NAMALWA (cell line): ENCODE results near the gene LTBR.

Source experiments
- DNase-seq: peaks from one replicate; pipeline ENCODE4 v3.0.0-alpha.2; 2015; ENCODE audit warnings: low spot score

LTBR gene

DNA sequence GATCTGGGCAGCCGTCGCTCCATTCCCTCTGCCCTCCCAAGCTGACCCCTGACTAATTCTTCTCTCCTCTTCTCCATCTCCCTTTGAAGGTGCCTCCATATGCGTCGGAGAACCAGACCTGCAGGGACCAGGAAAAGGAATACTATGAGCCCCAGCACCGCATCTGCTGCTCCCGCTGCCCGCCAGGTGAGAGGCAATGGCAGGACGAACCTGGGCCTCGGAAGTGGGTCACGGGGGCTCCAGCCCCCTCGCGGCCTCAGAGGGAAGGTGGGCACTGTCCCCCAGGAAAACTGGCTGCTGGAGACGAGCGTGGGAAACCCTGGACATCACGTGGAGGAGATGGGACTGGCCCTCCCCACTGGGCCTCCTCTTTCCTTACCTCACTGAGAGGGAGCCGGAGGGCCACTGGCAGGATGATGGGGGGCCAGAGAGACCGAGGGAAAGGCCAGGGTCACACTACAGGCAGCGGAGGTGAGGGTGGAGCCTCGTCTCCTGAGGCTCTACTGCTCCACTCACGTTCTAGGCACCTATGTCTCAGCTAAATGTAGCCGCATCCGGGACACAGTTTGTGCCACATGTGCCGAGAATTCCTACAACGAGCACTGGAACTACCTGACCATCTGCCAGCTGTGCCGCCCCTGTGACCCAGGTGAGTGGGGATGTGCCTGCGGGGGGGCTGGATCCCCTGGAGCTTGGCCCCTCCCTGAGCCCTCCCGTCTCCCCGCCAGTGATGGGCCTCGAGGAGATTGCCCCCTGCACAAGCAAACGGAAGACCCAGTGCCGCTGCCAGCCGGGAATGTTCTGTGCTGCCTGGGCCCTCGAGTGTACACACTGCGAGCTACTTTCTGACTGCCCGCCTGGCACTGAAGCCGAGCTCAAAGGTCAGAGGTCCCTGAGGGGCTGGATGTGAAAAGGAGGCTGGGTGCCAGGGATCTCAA, 806 bp downstream of the LTBR start:
- DNase-seq = no peak

GRCh38 chr12:6386038-6386437, 2.1 kb downstream of the LTBR start:
- DNase-seq = no peak

GRCh38 chr12:6386491-6386890, 2.5 kb downstream of the LTBR start:
- no peak for DNase-seq

DNA sequence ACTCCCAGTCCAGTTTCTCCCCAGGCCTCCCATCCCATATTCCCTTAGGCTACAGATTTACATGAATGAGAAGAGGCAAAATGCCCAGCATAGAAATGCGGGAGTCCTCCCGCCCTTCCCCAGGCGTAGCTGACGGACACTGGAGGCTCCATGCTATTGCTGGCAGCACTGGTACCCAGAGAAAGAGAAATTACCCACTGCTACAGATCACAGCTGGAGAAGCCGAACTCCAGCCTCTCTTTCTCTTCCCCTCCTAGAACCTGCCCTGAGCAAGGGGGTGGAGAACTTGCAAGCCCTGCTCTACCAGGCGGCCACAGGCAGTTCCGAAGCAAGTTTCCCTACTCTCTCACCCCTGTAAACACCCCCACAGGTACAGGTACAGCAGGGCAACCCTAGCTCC, 3.6 kb downstream of the LTBR start:
- no peak for DNase-seq

DNA sequence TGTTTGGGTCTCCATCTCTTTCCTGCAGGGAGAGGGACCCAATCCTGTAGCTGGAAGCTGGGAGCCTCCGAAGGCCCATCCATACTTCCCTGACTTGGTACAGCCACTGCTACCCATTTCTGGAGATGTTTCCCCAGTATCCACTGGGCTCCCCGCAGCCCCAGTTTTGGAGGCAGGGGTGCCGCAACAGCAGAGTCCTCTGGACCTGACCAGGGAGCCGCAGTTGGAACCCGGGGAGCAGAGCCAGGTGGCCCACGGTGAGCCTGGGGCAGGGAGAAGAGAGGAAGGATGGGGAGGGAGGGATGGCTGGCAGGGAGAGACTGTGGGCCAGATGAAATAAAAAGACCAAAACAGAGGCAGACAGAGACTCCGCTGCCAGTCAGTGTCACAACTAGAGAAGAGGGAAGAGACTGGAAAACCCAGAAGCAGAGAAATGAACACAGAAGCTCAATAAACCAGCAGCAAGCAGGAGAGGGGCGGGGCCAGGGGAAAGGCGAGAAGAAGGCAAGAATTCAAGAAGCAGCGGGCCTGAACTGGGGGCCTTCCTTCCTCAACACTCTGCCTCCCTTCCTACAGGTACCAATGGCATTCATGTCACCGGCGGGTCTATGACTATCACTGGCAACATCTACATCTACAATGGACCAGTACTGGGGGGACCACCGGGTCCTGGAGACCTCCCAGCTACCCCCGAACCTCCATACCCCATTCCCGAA, 6.3 kb downstream of the LTBR start:
- no peak for DNase-seq

GRCh38 chr12:6391013-6391412, 7.1 kb downstream of the LTBR start:
- no peak for DNase-seq

- DNase-seq = no peak
Measured at GRCh38 chr12:6392504-6392903, 8.5 kb downstream of the LTBR start.

GRCh38 chr12:6393109-6393508, 9.1 kb downstream of the LTBR start:
- DNase-seq = no peak

DNA sequence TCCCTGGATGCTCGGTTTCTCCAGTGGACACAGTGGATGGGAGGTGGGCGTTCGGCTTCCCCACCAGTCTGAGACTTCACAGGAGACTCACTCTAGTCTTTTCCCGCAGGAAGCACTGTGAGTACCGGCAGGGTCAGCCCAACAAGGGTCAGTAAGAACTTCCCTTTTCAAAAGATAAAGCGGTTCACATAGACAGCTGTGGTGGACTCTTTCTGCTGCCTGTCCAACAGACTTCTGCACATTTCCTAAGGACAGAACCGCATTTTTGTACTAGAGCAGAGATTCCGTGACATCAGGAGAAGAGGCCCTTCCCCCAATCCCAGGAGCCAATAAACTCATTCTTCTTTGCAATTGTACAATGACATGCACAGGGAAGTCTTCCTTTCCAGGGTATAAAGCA, 10.4 kb downstream of the LTBR start:
- no peak for DNase-seq

DNA sequence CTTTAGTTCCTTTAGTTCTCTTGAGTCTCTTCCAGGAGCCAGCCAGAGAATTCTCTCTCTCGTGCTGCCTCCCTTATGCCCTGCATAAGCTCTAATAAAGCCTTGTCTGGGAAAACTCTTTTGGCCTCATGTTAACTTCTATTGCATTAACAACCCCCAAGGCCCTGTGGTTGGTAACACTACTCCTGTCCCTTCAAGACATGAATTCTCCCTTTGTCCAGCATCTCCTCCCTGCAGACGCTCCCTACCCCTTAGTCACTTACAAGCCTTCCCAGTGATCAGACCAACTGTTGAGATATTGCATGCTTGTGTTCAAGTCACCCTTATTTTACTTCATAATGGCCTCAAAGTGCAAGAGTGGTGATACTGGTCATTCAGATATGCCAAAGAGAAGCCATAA, 12.1 kb downstream of the LTBR start:
- DNase-seq = no peak

GRCh38 chr12:6399884-6400644, 16.1 kb downstream of the LTBR start:
- DNase-seq = no peak

DNA sequence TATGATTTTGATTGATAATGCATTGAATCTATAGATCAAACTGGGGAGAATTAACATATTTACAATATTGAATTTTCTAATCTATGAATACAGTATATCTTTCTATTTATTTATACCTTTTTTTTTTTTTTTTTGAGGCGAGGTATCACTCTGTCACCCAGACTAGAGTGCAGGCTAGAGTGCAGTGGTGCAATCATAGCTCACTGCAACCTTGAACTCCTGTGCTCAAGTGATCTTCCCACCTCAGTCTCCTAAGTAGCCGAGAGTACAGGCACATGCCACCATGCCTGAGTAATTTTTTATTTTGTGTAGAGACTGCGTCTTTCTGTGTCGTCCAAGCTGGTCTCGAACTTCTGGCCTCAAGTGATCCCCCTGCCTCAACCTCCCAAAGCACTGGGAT, 20.4 kb downstream of the LTBR start:
- DNase-seq = no peak

- DNase-seq = no peak
Measured at GRCh38 chr12:6405963-6406362, 22.0 kb downstream of the LTBR start.

DNA sequence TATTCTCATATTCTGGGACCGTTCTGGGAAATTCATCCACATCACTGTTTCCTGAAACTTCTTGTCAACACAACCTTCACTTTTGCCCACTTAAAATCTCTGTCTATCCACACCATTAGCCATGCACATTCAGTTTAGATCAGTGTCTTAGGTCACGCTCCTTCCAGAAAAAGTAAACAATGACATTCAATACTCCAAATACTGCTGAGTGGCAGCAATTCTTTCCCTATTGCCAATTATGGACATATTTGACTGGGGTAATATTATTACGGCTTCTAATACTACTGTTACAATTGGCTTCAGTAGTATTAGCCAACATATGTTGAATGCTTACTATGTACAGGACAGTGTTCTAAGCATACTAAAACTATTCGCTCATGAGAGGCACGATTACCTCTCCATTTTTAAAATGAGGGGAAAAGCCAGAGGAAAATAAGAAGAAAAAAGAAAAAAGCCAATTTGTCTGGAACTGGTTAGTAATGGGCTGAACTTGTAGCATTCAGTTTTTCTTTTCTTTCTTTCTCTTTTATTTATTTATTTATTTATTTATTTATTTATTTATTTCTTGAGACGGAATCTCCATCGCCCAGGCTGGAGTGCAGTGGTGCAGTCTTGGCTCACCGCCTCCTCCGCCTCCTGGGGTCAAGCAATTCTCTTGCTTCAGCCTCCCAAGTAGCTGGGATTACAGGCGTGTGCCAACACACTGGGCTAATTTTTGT, 23.4 kb downstream of the LTBR start:
- no peak for DNase-seq

- no peak for DNase-seq
Measured at GRCh38 chr12:6416596-6416995, 32.6 kb downstream of the LTBR start.

DNA sequence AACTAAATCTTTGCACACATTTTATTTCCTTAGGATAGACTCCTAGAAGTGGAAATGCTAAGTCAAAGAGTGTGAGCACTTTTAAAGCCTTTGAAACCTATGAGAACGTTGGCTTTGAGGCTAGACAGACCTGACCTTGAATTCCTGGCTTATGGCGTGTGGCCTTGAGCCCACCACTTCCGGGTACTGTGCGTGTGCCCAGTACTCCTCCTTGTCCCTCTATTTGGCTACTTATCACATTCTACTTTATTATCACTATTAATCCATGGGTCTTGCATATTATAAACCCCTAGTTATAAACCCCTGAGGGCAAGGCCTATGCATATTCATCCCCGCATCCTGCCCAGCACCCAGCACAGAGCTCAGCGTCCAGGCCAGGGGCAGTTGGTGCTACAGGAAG, 34.8 kb downstream of the LTBR start:
- DNase-seq = no peak

GRCh38 chr12:6420364-6420763, 36.4 kb downstream of the LTBR start:
- DNase-seq = no peak

- DNase-seq = peak; percentile 97
Measured at GRCh38 chr12:6423267-6424007, 39.5 kb downstream of the LTBR start.

DNA sequence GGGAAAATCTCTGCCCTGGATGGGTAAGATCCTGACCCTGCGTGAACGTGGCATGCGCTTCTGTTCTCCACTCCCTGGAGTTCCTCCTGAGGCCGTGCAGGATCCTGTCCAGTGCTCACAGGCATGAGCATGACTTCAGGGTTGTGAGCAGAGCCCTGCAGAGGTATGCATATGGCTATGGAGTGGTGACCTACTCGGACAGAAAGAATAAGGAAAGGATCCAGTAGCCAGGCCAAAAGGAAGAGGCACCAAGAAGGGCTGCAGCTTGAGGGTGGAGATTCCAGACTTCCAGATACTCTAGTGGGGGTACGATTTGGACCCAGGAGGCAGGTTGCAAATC, 40.0 kb downstream of the LTBR start:
- DNase-seq = no peak

GRCh38 chr12:6424866-6425265, 40.9 kb downstream of the LTBR start:
- no peak for DNase-seq
